ENCODE data around the gene SH3RF3.

GRCh38 chr2:109493176-109493935, 364.4 kb downstream of the SH3RF3 start:
- no peak for TF ChIP-seq POLR2A (IDR thresholded peaks at IDR 0.05; ENCODE audit: extremely low read depth, insufficient read length)
- no peak for TF ChIP-seq CTCF (IDR thresholded peaks at IDR 0.05; ENCODE audit: low read depth, low read length)
- TF ChIP-seq MYC (IDR thresholded peaks at IDR 0.05; ENCODE audit: low read depth, low read length), result no peak

Data from NB4 (cell line).